K562 (cell line): Measurements from ENCODE around the gene MLST8. TPM values are rescaled to one million over a fixed set of nuclear protein-coding genes. Genes with fewer than 3 reads are reported as not detected.

ENCODE experiments used
- ATAC-seq: fragments of 200-7000 bp; cut with Tn5 transposase; 3 replicates; pipeline ENCODE4 v1.9.1; 2020; ENCODE audit warnings: moderate library complexity
- BruUV-seq: library from RNA; stranded (reverse); fragments of 400-500 nt; replicated peaks from 2 replicates; lab custom pipeline; 2021; lab: Mats Ljungman, UMichigan
- CTCF ChIA-PET: fragments of 300-600 bp; formaldehyde crosslinking; extraction: SDS; loops from one replicate; lab custom pipeline; 2021; ENCODE audit warnings: low intra/inter-chr PET ratio; lab: Yijun Ruan, JAX
- POLR2A ChIA-PET: fragments of 300-600, 350-650 bp; sonication (Branson Sonifier 250); formaldehyde crosslinking; extraction: SDS; loops from one replicate; lab custom pipeline; 2021; ENCODE audit warnings: antibody characterized with exemption, inconsistent platforms; lab: Yijun Ruan, JAX
- DNase-seq, 4 experiments: peaks; one replicate each; pipeline versions ENCODE4 v3.0.0 to v3.0.0-alpha.2; 2011 to 2018; ENCODE audit warnings: low spot score in 3 of 4, mixed read lengths in 3 of 4; ENCODE audit errors: extremely low read depth in 1 of 4
- FAIRE-seq: peaks from 2 replicates; lab custom pipeline; 2011; peaks lifted over from hg19 to GRCh38; lab: Jason Lieb, UNC
- H2AFZ ChIP-seq: 2 replicates; pipeline ENCODE4 v1.6.0; 2011; ENCODE audit warnings: low read depth, low read length, control low read depth, inconsistent platforms
- H3K27ac ChIP-seq: fragments of 200-600 bp; 3 replicates; pipeline ENCODE4 v1.8.0; 2011; ENCODE audit warnings: low read depth, mild to moderate bottlenecking, control low read depth, inconsistent platforms, low read length, moderate library complexity, mixed read lengths; ENCODE audit errors: extremely low read depth
- H3K27me3 ChIP-seq, 2 experiments: fragments of 300-600 bp in 1 of 2; 2 replicates in 1 of 2; 3 replicates in 1 of 2; pipeline versions ENCODE4 v1.6.0 to v1.8.0; 2011; ENCODE audit warnings: inconsistent platforms in 2 of 2, low read length in 2 of 2, mild to moderate bottlenecking in 1 of 2, mixed read lengths in 1 of 2, moderate library complexity in 1 of 2; ENCODE audit not compliant: control insufficient read depth in 2 of 2, insufficient read depth in 2 of 2
- H3K36me3 ChIP-seq: fragments of 300-600 bp; 3 replicates; pipeline ENCODE4 v1.8.0; 2011; ENCODE audit warnings: mild to moderate bottlenecking, low read length, inconsistent platforms; ENCODE audit not compliant: control insufficient read depth, insufficient read depth
- H3K4me1 ChIP-seq, 2 experiments: fragments of 200-600 bp in 1 of 2; replicated peaks in 1 of 2; 2 replicates in 1 of 2; 3 replicates in 1 of 2; pipeline versions ENCODE4 v1.5.1 to v1.8.0; 2011; ENCODE audit warnings: inconsistent platforms in 2 of 2, low read length in 2 of 2, mild to moderate bottlenecking in 1 of 2, mixed read lengths in 1 of 2, moderate library complexity in 1 of 2; ENCODE audit not compliant: control insufficient read depth in 2 of 2, insufficient read depth in 2 of 2
- H3K4me2 ChIP-seq: 2 replicates; pipeline ENCODE4 v1.6.1; 2011; ENCODE audit warnings: low read length, control low read depth, inconsistent platforms, mixed read lengths; ENCODE audit not compliant: insufficient read depth
- H3K4me3 ChIP-seq: fragments of 200-600 bp; sonication (generic), shearing (Covaris generic); 2 replicates; pipeline ENCODE4 v1.5.1; 2016; ENCODE audit warnings: control low read depth, inconsistent platforms
- H3K79me2 ChIP-seq: fragments of 200-600 bp; 3 replicates; pipeline ENCODE4 v1.8.0; 2011; ENCODE audit warnings: low read length, inconsistent platforms; ENCODE audit not compliant: control insufficient read depth, insufficient read depth
- H3K9ac ChIP-seq, 2 experiments: 2 replicates each; pipeline versions ENCODE4 v1.6.0 to v1.6.1; 2011; ENCODE audit warnings: low read depth in 2 of 2, low read length in 2 of 2, control low read depth in 1 of 2, inconsistent platforms in 1 of 2, mild to moderate bottlenecking in 1 of 2, mixed read lengths in 1 of 2; ENCODE audit not compliant: insufficient read depth in 1 of 2
- H3K9me1 ChIP-seq: one replicate; pipeline ENCODE4 v1.6.0; 2011; ENCODE audit warnings: inconsistent platforms, mild to moderate bottlenecking, low read length, moderate library complexity; ENCODE audit not compliant: control insufficient read depth, insufficient read depth
- H3K9me3 ChIP-seq: replicated peaks from 2 replicates; pipeline ENCODE4 v1.5.1; 2011; ENCODE audit warnings: low read depth, low read length, inconsistent platforms; ENCODE audit not compliant: control insufficient read depth, insufficient read depth
- H4K20me1 ChIP-seq: replicated peaks from 2 replicates; pipeline ENCODE4 v1.6.1; 2011; ENCODE audit warnings: low read length, inconsistent platforms, mixed read lengths; ENCODE audit not compliant: control insufficient read depth, insufficient read depth
- ARID1B ChIP-seq: fragments of 450-650 bp; IDR thresholded peaks from 2 replicates; pipeline ENCODE4 v1.6.1; 2016; ENCODE audit warnings: antibody characterized with exemption, mild to moderate bottlenecking, inconsistent platforms
- CBX2 ChIP-seq: fragments of 200-600 bp; sonication (generic); IDR thresholded peaks from one replicate; pipeline ENCODE4 v1.6.1; 2012; ENCODE audit warnings: mild to moderate bottlenecking, low read length, inconsistent platforms; ENCODE audit not compliant: insufficient read depth, poor library complexity, severe bottlenecking
- GABPA ChIP-seq: fragments of 200-800 bp; sonication (Bioruptor generic); conservative IDR thresholded peaks from 2 replicates; pipeline ENCODE4 v1.6.1; 2016; ENCODE audit warnings: low read depth, missing genetic modification characterization, missing compliant biosample characterization
- JUNB ChIP-seq: fragments of 450-650 bp; formaldehyde crosslinking; conservative IDR thresholded peaks from 2 replicates; pipeline ENCODE4 v1.4.0; 2020; ENCODE audit warnings: mild to moderate bottlenecking
- KAT7 ChIP-seq: sonication (generic); formaldehyde crosslinking; IDR thresholded peaks from 2 replicates; pipeline ENCODE4 v1.8.0; 2022; ENCODE audit warnings: missing genetic modification reagents, mild to moderate bottlenecking, borderline replicate concordance
- NR4A1 ChIP-seq, 2 experiments: fragments of 250-450 bp in 1 of 2; fragments of 450-650 bp in 1 of 2; sonication (Bioruptor Pico) in 1 of 2; IDR thresholded peaks; 2 replicates each; pipeline versions ENCODE4 v1.4.0 to v1.6.1; 2016 to 2020; ENCODE audit warnings: mild to moderate bottlenecking in 2 of 2, missing compliant biosample characterization in 1 of 2, missing genetic modification characterization in 1 of 2, moderate library complexity in 1 of 2
- POLR2B ChIP-seq: fragments of 450-650 bp; IDR thresholded peaks from 2 replicates; pipeline ENCODE4 v1.6.1; 2018; ENCODE audit warnings: low read depth; ENCODE audit not compliant: partially characterized antibody
- PYGO2 ChIP-seq: fragments of 450-650 bp; IDR thresholded peaks from 2 replicates; pipeline ENCODE4 v1.6.1; 2016; ENCODE audit warnings: mild to moderate bottlenecking, missing genetic modification characterization, moderate library complexity, missing compliant biosample characterization
- RBFOX2 ChIP-seq: fragments of 200-400 bp; formaldehyde crosslinking; IDR thresholded peaks from 2 replicates; pipeline ENCODE4 v1.6.1; 2017; ENCODE audit warnings: low read depth, mild to moderate bottlenecking, low read length, moderate library complexity
- SUPT5H ChIP-seq: fragments of 450-650 bp; IDR thresholded peaks from 2 replicates; pipeline ENCODE4 v1.6.1; 2016
- TFAP4 ChIP-seq: sonication (generic); formaldehyde crosslinking; IDR thresholded peaks from 2 replicates; pipeline ENCODE4 v1.8.0; 2022; ENCODE audit warnings: missing genetic modification reagents, mild to moderate bottlenecking, moderate library complexity, borderline replicate concordance
- ZNF239 ChIP-seq: fragments of 250-450 bp; sonication (Bioruptor Pico); IDR thresholded peaks from 2 replicates; pipeline ENCODE4 v1.4.0; 2020; ENCODE audit warnings: mild to moderate bottlenecking
- ZNF316 ChIP-seq: fragments of 450-650 bp; IDR thresholded peaks from 2 replicates; pipeline ENCODE4 v1.6.1; 2016
- ZNF431 ChIP-seq: sonication (generic); formaldehyde crosslinking; IDR thresholded peaks from 2 replicates; pipeline ENCODE4 v1.8.0; 2022; ENCODE audit warnings: mild to moderate bottlenecking, missing genetic modification reagents
- WGBS: fragments of 100-300 bp; shearing (Covaris generic); methylation state at CpG from one replicate; pipeline ENCODE4 v1.1.6; 2016; ENCODE audit warnings: low coverage, mixed read lengths; ENCODE audit not compliant: insufficient coverage; ENCODE audit errors: missing lambda C conversion rate; 5-methylcytosine and 5-hydroxymethylcytosine counted together
- in situ Hi-C: fragments of 300-500 bp; cut with MboI; formaldehyde crosslinking; loops from 4 replicates; pipeline ENCODE4 v1.15.0; 2018; ENCODE audit warnings: inconsistent platforms, mixed read lengths
- intact Hi-C: fragments of 100-400 bp; cut with micrococcal nuclease; formaldehyde crosslinking; loops from 2 replicates; pipeline ENCODE4 v1.14.2; 2022
- polyA plus RNA-seq, 8 experiments: library from polyadenylated mRNA; depleted of rRNA in 4 of 8; stranded (reverse) in 5 of 8; unstranded in 3 of 8; fragments of >200 nt; fragmentation: Nextera tagmentation in 2 of 8; fragmentation: Illumina TruSeq in 1 of 8; extraction: Ambion mirVana in 2 of 8; extraction: Trizol in 1 of 8; gene quantifications; 2 replicates each; pipeline versions ENCODE4 v1.2.1 to v1.2.3, GENCODE V29; 2011 to 2014; ENCODE audit warnings: inconsistent platforms in 1 of 8, missing spikeins in 1 of 8
- total RNA-seq, 7 experiments: library from RNA; depleted of rRNA in 6 of 7; stranded (reverse); fragments of >200 nt in 6 of 7; fragmentation: Illumina TruSeq in 2 of 7; extraction: Trizol in 2 of 7; gene quantifications; 2 replicates each; pipeline versions ENCODE4 v1.2.1 to v1.2.3, GENCODE V29; 2011 to 2021; ENCODE audit warnings: low replicate concordance in 1 of 7
- TF ChIP-seq, protein P1 (sequence below): IDR thresholded peaks from 2 replicates; pipeline ENCODE4 v1.6.1; 2016; ENCODE audit warnings: missing genetic modification characterization, missing compliant biosample characterization

MLST8 gene
- total and polyA plus RNA-seq, 9 of the 15 experiments (the other 6 are each of a cell fraction or from before 2014, with no cell fraction given), result 1.5 to 116 (median 43.3) TPM

DNA sequence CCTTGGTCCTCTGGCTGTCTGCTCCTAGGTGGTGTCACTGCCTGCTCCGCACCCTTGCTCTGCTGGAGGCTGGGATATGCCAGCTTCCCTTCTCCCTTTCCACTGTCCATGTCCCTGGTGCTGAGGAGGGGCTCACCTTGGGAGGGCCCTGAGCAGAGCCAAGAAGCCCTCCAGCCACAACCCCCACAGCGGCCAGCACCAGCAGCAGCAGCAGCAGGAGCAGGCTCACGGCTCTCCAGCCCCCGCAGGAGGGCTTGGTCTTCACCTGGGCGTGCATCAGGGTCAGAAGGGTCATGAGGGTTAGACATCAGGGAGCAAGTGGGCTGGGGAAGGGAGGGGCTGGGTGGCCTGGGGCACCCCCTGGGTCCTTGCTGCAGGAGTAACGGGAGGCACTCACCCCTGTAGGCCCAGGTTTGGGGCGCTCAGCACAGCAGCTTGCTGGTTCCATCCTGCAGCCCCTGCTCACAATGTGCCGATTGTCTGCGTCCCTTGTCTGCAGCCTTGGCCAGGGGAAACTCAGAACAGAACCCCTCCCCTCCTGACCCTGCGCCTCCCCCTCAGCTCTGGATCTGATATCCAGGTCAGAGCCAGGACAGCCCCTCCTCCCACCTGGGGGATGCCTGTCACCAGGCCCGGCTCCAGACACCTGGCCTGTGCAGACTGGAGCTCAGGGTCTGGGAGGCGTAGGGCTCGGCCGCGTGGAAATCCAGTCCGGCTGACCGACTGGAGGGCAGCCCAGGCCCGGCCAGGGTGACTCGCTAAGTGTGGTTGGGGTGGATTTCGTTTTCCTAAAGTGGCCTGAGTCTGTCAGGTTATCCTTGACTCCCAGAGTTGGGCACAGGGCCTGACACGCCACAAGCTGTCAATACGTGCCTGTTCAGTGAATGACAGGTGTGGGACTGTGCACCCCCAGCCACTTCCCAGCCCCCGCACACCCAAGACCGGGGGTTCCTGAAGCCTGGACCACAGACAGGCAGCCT is 5.4 kb downstream of the MLST8 start, which contains the start of gene BRICD5 (continued):
- peak; percentile 59; the same call in 1 of the 2 replicates for TF ChIP-seq TFAP4 (CRISPR knock-in tag)
- TF ChIP-seq ARID1B, result peak; percentile 35; the same call in 1 of the 2 replicates
- TF ChIP-seq RBFOX2, result peak; percentile 55
- TF ChIP-seq KAT7 (CRISPR knock-in tag), result 0 out of 2 replicates have a peak, but pooled peaks have one; percentile 52
- TF ChIP-seq, all 486 proteins: peak for 42

DNA sequence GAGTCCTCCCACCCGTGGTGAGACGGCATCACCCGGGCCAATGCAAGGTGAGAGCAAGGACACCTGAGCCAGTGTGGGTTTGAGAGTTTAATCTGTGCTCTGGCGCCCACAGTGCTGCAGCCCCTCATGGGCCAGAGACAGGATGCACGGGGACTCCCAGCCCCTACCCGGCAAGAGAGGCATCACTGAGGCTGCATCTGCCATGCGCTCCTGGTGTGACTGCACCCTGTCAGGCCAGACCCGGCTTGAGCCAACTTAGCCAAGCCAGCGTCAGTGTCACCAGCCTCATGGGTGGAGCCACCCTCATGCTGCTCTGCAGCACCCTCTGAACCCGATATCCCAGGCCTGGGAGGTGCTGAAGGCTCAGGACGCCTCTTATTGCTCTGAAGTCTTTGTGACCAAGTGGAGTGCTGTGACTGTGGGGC is 6.7 kb downstream of the MLST8 start:
- ChIA-PET POLR2A (interaction anchor here (0.6 to 2.1 kb wide), 9 partner anchors 8 to 273 kb away, joined by 3 to 12 read pairs (median 5); partner anchors contain the start of genes E4F1 and TRAF7), CTCF (no interaction called here)
- intact Hi-C loops (no loop called here), in situ Hi-C loops (no loop called here)
- H3K27ac ChIP-seq, result no peak overlapping the region
- H4K20me1 ChIP-seq, result peaks cover 21% of the 10 kb centered on the region
- BruUV-seq, result no TSS peak
- no peaks in the 10 kb centered on the region for H3K9me1 ChIP-seq
- no peaks in the 10 kb centered on the region for H3K9me3 ChIP-seq
- peak overlapping the region in 1 of 2 experiments; percentile 99; a peak in 2 of 4 replicates for H3K9ac ChIP-seq
- peaks cover 24 to 83% of the 10 kb centered on the region in 2 experiments for H3K4me1 ChIP-seq
- H2AFZ ChIP-seq, result no peak overlapping the region
- peak overlapping the region; percentile 85; the same call in 1 of the 2 replicates for H3K4me3 ChIP-seq
- WGBS, result 61% methylated on average over 11 of the region's 11 CpGs
- peak overlapping the region; percentile 87; the same call in 1 of the 2 replicates for H3K4me2 ChIP-seq
- no peaks in the 10 kb centered on the region for H3K27me3 ChIP-seq
- peaks cover 57% of the 10 kb centered on the region; the same call in 2 of the 3 replicates for H3K36me3 ChIP-seq
- peaks cover 62% of the 10 kb centered on the region for H3K79me2 ChIP-seq
- FAIRE-seq (no peak), DNase-seq (peak in 1 of 4 experiments; percentile 41), ATAC-seq (no peak)
- TF ChIP-seq ZNF316 (no peak), CBX2 (no peak), ZNF239 (CRISPR knock-in tag) (no peak), SUPT5H (peak; percentile 57), ZNF431 (CRISPR knock-in tag) (no peak), TFAP4 (CRISPR knock-in tag) (0 out of 2 replicates have a peak, but pooled peaks have one; percentile 23), GABPA (tag) (no peak), NR4A1 (CRISPR knock-in tag; IDR thresholded peaks at IDR 0.05) (no peak), NR4A1 (tag; IDR thresholded peaks at IDR 0.05) (no peak), PYGO2 (tag) (no peak), JUNB (CRISPR knock-in tag) (no peak), POLR2B (peak; percentile 34)
- TF ChIP-seq, protein P1, sequence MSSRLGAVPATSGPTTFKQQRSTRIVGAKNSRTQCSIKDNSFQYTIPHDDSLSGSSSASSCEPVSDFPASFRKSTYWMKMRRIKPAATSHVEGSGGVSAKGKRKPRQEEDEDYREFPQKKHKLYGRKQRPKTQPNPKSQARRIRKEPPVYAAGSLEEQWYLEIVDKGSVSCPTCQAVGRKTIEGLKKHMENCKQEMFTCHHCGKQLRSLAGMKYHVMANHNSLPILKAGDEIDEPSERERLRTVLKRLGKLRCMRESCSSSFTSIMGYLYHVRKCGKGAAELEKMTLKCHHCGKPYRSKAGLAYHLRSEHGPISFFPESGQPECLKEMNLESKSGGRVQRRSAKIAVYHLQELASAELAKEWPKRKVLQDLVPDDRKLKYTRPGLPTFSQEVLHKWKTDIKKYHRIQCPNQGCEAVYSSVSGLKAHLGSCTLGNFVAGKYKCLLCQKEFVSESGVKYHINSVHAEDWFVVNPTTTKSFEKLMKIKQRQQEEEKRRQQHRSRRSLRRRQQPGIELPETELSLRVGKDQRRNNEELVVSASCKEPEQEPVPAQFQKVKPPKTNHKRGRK (tag), result no peak
